Non-pigmented ciliary epithelial cell (primary cell): ENCODE results near the gene TLX2.

ENCODE experiments used
- DNase-seq: peaks from one replicate; pipeline ENCODE4 v3.0.0-alpha.2; 2010; ENCODE audit warnings: low read depth

The TLX2 gene

GRCh38 chr2:74531666-74532065 is 17.4 kb downstream of the TLX2 start:
- no peak for DNase-seq

- DNase-seq, result no peak
These were observed 18.0 kb downstream of the TLX2 start for GRCh38 chr2:74532222-74532621.

- DNase-seq, result no peak
These were observed 19.2 kb downstream of the TLX2 start for GRCh38 chr2:74533464-74533863.

- DNase-seq, result no peak
These were observed 20.2 kb downstream of the TLX2 start for GRCh38 chr2:74534411-74534810.

- DNase-seq, result no peak
These were observed 21.3 kb downstream of the TLX2 start for GRCh38 chr2:74535440-74535965.

- no peak for DNase-seq
These were observed 22.1 kb downstream of the TLX2 start for GRCh38 chr2:74536166-74536950.

- no peak for DNase-seq
These were observed 22.9 kb downstream of the TLX2 start for GRCh38 chr2:74537140-74537539.

GRCh38 chr2:74538881-74539339 is 24.7 kb downstream of the TLX2 start:
- DNase-seq, result no peak

- DNase-seq, result no peak
These were observed 26.0 kb downstream of the TLX2 start for GRCh38 chr2:74540291-74540690.

- DNase-seq, result no peak
These were observed 28.7 kb downstream of the TLX2 start for GRCh38 chr2:74542978-74543377.

- DNase-seq, result no peak
These were observed 30.4 kb downstream of the TLX2 start for GRCh38 chr2:74544634-74545033.

- no peak for DNase-seq
These were observed 31.8 kb downstream of the TLX2 start for GRCh38 chr2:74546004-74546403.

- no peak for DNase-seq
These were observed 34.1 kb downstream of the TLX2 start for GRCh38 chr2:74548285-74548899.

- DNase-seq, result no peak
These were observed 34.9 kb downstream of the TLX2 start for GRCh38 chr2:74548900-74549826.

- no peak for DNase-seq
These were observed 36.0 kb downstream of the TLX2 start for GRCh38 chr2:74550231-74550630.

GRCh38 chr2:74551530-74551929 is 37.3 kb downstream of the TLX2 start:
- DNase-seq, result no peak

GRCh38 chr2:74551942-74552913 is 38.0 kb downstream of the TLX2 start:
- DNase-seq, result no peak

GRCh38 chr2:74552914-74553811 is 38.9 kb downstream of the TLX2 start:
- no peak for DNase-seq

GRCh38 chr2:74553892-74554819 is 39.9 kb downstream of the TLX2 start, which contains the start of the genes DOK1 and LOXL3:
Gene DOK1, plus strand, starts transcription at chr2:74554720. Its CDS starts 35 bp downstream, at chr2:74554755.
Gene LOXL3, minus strand, starts transcription at chr2:74553942. Its CDS starts 1,308 bp downstream, at chr2:74552634.
- no peak for DNase-seq
